Measurements from ENCODE around the gene ACSS1. TPM values are rescaled to one million over a fixed set of nuclear protein-coding genes. Genes with fewer than 3 reads are reported as not detected.

Gene ACSS1
- total RNA-seq, 1 donor, result 1.4 TPM

DNA sequence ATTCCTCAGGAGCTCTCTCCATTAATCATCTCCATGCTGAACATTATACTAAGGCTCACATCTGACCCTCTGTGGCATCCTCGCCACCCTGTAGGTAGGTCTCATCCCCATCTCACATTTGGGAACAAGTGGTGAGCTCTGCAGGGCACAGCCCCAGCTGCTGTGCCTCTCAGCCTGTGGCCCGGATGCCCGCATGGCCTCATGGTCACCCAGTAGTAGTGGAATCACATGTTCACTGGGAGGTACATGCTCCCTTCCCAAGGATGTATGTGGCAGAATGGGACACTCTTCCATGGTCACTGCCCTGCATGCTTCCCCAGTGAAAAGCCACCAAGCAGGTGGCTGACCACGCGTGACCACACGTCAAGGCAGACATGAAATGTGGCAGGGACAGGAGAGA lies 39.1 kb downstream of the ACSS1 start:
- TF ChIP-seq, protein P1, sequence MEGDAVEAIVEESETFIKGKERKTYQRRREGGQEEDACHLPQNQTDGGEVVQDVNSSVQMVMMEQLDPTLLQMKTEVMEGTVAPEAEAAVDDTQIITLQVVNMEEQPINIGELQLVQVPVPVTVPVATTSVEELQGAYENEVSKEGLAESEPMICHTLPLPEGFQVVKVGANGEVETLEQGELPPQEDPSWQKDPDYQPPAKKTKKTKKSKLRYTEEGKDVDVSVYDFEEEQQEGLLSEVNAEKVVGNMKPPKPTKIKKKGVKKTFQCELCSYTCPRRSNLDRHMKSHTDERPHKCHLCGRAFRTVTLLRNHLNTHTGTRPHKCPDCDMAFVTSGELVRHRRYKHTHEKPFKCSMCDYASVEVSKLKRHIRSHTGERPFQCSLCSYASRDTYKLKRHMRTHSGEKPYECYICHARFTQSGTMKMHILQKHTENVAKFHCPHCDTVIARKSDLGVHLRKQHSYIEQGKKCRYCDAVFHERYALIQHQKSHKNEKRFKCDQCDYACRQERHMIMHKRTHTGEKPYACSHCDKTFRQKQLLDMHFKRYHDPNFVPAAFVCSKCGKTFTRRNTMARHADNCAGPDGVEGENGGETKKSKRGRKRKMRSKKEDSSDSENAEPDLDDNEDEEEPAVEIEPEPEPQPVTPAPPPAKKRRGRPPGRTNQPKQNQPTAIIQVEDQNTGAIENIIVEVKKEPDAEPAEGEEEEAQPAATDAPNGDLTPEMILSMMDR (IDR thresholded peaks at IDR 0.05; ENCODE audit: extremely low read depth, low read depth, low read length), result no peak
- DNase-seq (ENCODE audit: insufficient read length, low spot score, missing footprints), result no peak

DNA sequence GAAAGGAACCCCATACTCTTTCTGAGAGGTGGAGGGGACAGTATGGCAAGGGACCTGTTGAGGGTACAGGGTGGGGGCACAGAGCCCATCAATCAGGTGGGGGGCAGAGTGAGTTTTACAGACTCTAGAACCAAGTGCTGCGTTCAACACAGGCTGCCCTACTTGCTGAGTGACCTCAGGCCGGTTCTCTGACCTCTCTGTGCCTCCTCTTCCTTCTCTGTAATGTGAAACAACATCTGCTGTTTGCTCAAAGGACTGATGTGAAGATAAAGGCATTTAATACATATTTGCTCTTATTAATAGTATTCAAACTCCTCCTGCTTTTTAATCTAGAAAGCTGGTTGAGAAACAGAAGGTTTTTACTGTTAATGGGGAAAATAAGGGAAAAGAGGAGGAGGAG lies 39.5 kb downstream of the ACSS1 start:
- Histone ChIP-seq H3K27ac (ENCODE audit: low read depth, low read length) (no peak overlapping the region), H3K4me2 (ENCODE audit: insufficient read depth, low read length) (no peak overlapping the region), H4K20me1 (ENCODE audit: insufficient read depth, low read length) (no peaks in the 10 kb centered on the region), H3K4me3 (ENCODE audit: insufficient read depth, low read length) (no peak overlapping the region), H3K79me2 (ENCODE audit: insufficient read depth, low read length) (no peaks in the 10 kb centered on the region), H2AFZ (ENCODE audit: low read length) (no peak overlapping the region), H3K27me3 (ENCODE audit: insufficient read depth, low read length) (no peaks in the 10 kb centered on the region), H3K9me3 (ENCODE audit: low read depth, low read length) (no peaks in the 10 kb centered on the region), H3K4me1 (ENCODE audit: insufficient read depth, low read length) (no peaks in the 10 kb centered on the region), H3K36me3 (ENCODE audit: insufficient read depth, low read length) (no peaks in the 10 kb centered on the region)
- no peak for DNase-seq (ENCODE audit: insufficient read length, low spot score, missing footprints)
- TF ChIP-seq, protein P1 (IDR thresholded peaks at IDR 0.05; ENCODE audit: extremely low read depth, low read depth, low read length), result no peak

More for the DNA sequence above, 39.1 kb downstream of the ACSS1 start:
- no peak overlapping the region for H3K27ac ChIP-seq (ENCODE audit: low read depth, low read length)
- no peaks in the 10 kb centered on the region for H3K79me2 ChIP-seq (ENCODE audit: insufficient read depth, low read length)
- no peak overlapping the region for H2AFZ ChIP-seq (ENCODE audit: low read length)
- no peaks in the 10 kb centered on the region for H3K9me3 ChIP-seq (ENCODE audit: low read depth, low read length)
- no peak overlapping the region for H3K4me3 ChIP-seq (ENCODE audit: insufficient read depth, low read length)
- no peaks in the 10 kb centered on the region for H3K4me1 ChIP-seq (ENCODE audit: insufficient read depth, low read length)
- H3K4me2 ChIP-seq (ENCODE audit: insufficient read depth, low read length), result no peak overlapping the region
- H3K36me3 ChIP-seq (ENCODE audit: insufficient read depth, low read length), result no peaks in the 10 kb centered on the region
- no peaks in the 10 kb centered on the region for H3K27me3 ChIP-seq (ENCODE audit: insufficient read depth, low read length)
- H4K20me1 ChIP-seq (ENCODE audit: insufficient read depth, low read length), result no peaks in the 10 kb centered on the region

DNA sequence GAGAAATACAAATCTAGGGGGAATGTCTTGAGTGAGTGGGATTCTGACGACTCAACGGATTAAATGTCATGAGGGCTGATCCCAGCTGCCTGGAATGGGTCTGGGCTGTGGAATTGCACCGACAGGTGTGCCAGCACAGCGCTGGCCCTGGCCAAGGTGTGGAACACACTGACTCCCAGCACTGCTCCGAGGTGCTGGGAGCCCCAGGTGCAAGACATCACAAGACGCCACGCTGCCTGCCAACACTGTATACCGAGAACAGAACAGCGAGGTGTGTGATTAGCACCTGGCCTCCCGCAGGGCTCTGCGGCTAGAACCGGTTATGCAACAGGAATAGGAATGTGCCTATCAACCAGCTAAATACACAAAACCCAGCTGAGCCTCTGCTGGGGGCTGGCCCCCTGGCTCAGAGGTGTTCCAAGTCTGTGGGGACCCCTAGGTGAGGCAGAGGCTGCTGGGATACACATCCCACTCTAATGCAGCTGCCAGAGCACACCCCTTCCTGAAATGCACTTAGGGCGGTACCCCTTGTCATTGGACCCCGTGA lies 40.6 kb downstream of the ACSS1 start:
- TF ChIP-seq, protein P1 (IDR thresholded peaks at IDR 0.05; ENCODE audit: extremely low read depth, low read depth, low read length), result no peak
- Histone ChIP-seq H3K9me3 (ENCODE audit: low read depth, low read length) (no peaks in the 10 kb centered on the region), H3K4me3 (ENCODE audit: insufficient read depth, low read length) (no peak overlapping the region), H3K27ac (ENCODE audit: low read depth, low read length) (no peak overlapping the region), H3K4me1 (ENCODE audit: insufficient read depth, low read length) (no peaks in the 10 kb centered on the region), H3K27me3 (ENCODE audit: insufficient read depth, low read length) (no peaks in the 10 kb centered on the region), H3K36me3 (ENCODE audit: insufficient read depth, low read length) (no peaks in the 10 kb centered on the region), H3K79me2 (ENCODE audit: insufficient read depth, low read length) (no peaks in the 10 kb centered on the region), H4K20me1 (ENCODE audit: insufficient read depth, low read length) (no peaks in the 10 kb centered on the region), H3K4me2 (ENCODE audit: insufficient read depth, low read length) (no peak overlapping the region), H2AFZ (ENCODE audit: low read length) (no peak overlapping the region)
- DNase-seq (ENCODE audit: insufficient read length, low spot score, missing footprints), result no peak

DNA sequence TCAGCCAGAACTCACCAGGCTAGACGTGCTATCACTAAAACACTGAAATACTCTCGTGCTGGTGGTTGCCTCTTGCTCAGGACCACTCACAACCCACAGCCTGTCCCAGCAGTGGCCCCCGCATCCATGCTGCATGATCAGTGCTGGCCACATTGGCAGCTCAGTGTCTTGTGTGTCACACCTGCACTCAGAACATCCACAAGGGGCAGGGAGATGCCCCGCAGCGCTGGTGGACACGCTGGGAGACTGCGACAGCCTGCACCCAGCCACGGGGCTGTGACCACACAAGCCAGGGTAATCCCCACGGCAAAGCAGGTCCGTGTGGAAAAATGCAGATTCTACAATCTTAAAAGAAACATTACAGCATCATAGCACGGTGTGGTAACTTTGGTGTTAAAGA lies 41.5 kb downstream of the ACSS1 start:
- no peak overlapping the region for H3K27ac ChIP-seq (ENCODE audit: low read depth, low read length)
- no peak overlapping the region for H3K4me2 ChIP-seq (ENCODE audit: insufficient read depth, low read length)
- no peaks in the 10 kb centered on the region for H3K9me3 ChIP-seq (ENCODE audit: low read depth, low read length)
- no peak overlapping the region for H2AFZ ChIP-seq (ENCODE audit: low read length)
- DNase-seq (ENCODE audit: insufficient read length, low spot score, missing footprints), result no peak
- TF ChIP-seq, protein P1 (IDR thresholded peaks at IDR 0.05; ENCODE audit: extremely low read depth, low read depth, low read length), result no peak
- H4K20me1 ChIP-seq (ENCODE audit: insufficient read depth, low read length), result no peaks in the 10 kb centered on the region
- no peaks in the 10 kb centered on the region for H3K36me3 ChIP-seq (ENCODE audit: insufficient read depth, low read length)
- no peaks in the 10 kb centered on the region for H3K27me3 ChIP-seq (ENCODE audit: insufficient read depth, low read length)
- no peaks in the 10 kb centered on the region for H3K79me2 ChIP-seq (ENCODE audit: insufficient read depth, low read length)
- H3K4me3 ChIP-seq (ENCODE audit: insufficient read depth, low read length), result no peak overlapping the region
- H3K4me1 ChIP-seq (ENCODE audit: insufficient read depth, low read length), result no peaks in the 10 kb centered on the region
